SK-N-MC (cell line): Measurements from ENCODE around the gene PLA2G4B.

Experiments used
- EZH2 ChIP-seq: fragments of 200-600 bp; sonication (generic); IDR thresholded peaks from one replicate; pipeline ENCODE4 v1.6.1; 2017; ENCODE audit warnings: antibody characterized with exemption
- FOXP2 ChIP-seq: optimal IDR thresholded peaks from 2 replicates; pipeline ENCODE3; 2011; ENCODE audit warnings: mild to moderate bottlenecking, moderate library complexity; ENCODE audit not compliant: insufficient read depth; ENCODE audit errors: extremely low read length, control extremely low read depth
- POLR2AphosphoS5 ChIP-seq: IDR thresholded peaks from 2 replicates; pipeline ENCODE4 v1.6.1; 2012; ENCODE audit warnings: mild to moderate bottlenecking, low read depth, low read length, borderline replicate concordance

GRCh38 chr15:41839781-41840491 is 1.3 kb downstream of the PLA2G4B start:
- no peak for TF ChIP-seq POLR2AphosphoS5
- TF ChIP-seq EZH2, result no peak
- TF ChIP-seq FOXP2, result no peak
